Esophagus muscularis mucosa (tissue), 4 donors: ENCODE results near the gene AADACL2. TPM values are rescaled to one million over a fixed set of nuclear protein-coding genes. Genes with fewer than 3 reads are reported as not detected.
"Not testable (repeated sequence)": the region's sequence is repeated elsewhere in the genome, so short reads cannot be mapped to it uniquely, and the experiment has no call there.

ENCODE experiments used
- DNase-seq: peaks from one replicate; pipeline ENCODE4 v3.0.0-alpha.2; 2017; ENCODE audit errors: extremely low spot score
- H3K27ac ChIP-seq, 4 donors: fragments of 200-600 bp; sonication (generic); replicated peaks in 1 of 4; 1 replicate in 3 of 4; 2 replicates in 1 of 4; pipeline ENCODE4 v1.5.1; 2016 to 2019; ENCODE audit warnings: mild to moderate bottlenecking in 1 of 4
- H3K27me3 ChIP-seq, 4 donors: fragments of 200-600 bp; sonication (generic); one replicate each; pipeline versions ENCODE4 v1.5.1 to v1.6.0; 2016 to 2019
- H3K36me3 ChIP-seq, 4 donors: fragments of 200-600 bp; sonication (generic); one replicate each; pipeline ENCODE4 v1.5.1; 2016 to 2019
- H3K4me1 ChIP-seq, 4 donors: fragments of 200-600 bp; sonication (generic); one replicate each; pipeline ENCODE4 v1.5.1; 2016 to 2019
- H3K4me3 ChIP-seq, 4 donors: fragments of 200-600 bp; sonication (generic); 1 replicate in 2 of 4; 2 replicates in 2 of 4; pipeline ENCODE4 v1.5.1; 2016 to 2019; ENCODE audit warnings: mild to moderate bottlenecking in 4 of 4, moderate library complexity in 1 of 4
- H3K9me3 ChIP-seq, 4 donors: fragments of 200-600 bp; sonication (generic); 1 replicate in 3 of 4; 2 replicates in 1 of 4; pipeline ENCODE4 v1.5.1; 2016 to 2019
- CTCF ChIP-seq, 3 experiments: fragments of 200-600 bp in 2 of 3; fragments of 450-650 bp in 1 of 3; sonication (generic) in 2 of 3; IDR thresholded peaks; one replicate each; pipeline ENCODE4 v1.5.1; 2017 to 2019; ENCODE audit warnings: antibody characterized with exemption in 3 of 3, mild to moderate bottlenecking in 2 of 3, moderate library complexity in 1 of 3
- EP300 ChIP-seq: sonication (generic); formaldehyde crosslinking; IDR thresholded peaks from one replicate; pipeline ENCODE4 v1.6.1; 2017; ENCODE audit warnings: antibody characterized with exemption
- POLR2A ChIP-seq: fragments of 450-650 bp; IDR thresholded peaks from one replicate; pipeline ENCODE4 v1.6.1; 2017; ENCODE audit warnings: antibody characterized with exemption, moderate library complexity, mild to moderate bottlenecking, low read depth
- POLR2AphosphoS5 ChIP-seq, 2 donors: sonication (generic); formaldehyde crosslinking; IDR thresholded peaks; one replicate each; pipeline ENCODE4 v1.6.1; 2017; ENCODE audit warnings: antibody characterized with exemption in 2 of 2
- WGBS: methylation state at CpG from one replicate; pipeline ENCODE4 v1.1.5; 2018; 5-methylcytosine and 5-hydroxymethylcytosine counted together
- intact Hi-C: fragments of 100-400 bp; cut with DNase I; formaldehyde crosslinking; loops from one replicate; pipeline ENCODE4 v1.15.1; 2023
- total RNA-seq, 4 donors: library from RNA; depleted of rRNA; stranded (reverse); fragments of >200 nt; gene quantifications; one replicate each; pipeline versions ENCODE4 v1.1.0 to v1.2.1, GENCODE V29; 2016

AADACL2 gene
- total RNA-seq, 4 donors from 2014 or later: 0.17 to 0.33 (median 0.26) TPM; not detected in 1

GRCh38 chr3:151777880-151778279 is 44.2 kb downstream of the AADACL2 start:
- intact Hi-C loops: no loop called here
- Histone ChIP-seq H3K4me1 (no peaks in the 10 kb centered on the region), H3K9me3 (no peaks in the 10 kb centered on the region), H3K27ac (no peak overlapping the region), H3K36me3 (no peaks in the 10 kb centered on the region), H3K27me3 (no peaks in the 10 kb centered on the region), H3K4me3 (no peak overlapping the region)
- TF ChIP-seq POLR2AphosphoS5 (IDR thresholded peaks at IDR 0.05) (no peak), CTCF (IDR thresholded peaks at IDR 0.05) (no peak), EP300 (no peak)
- WGBS: 89% methylated on average over 2 of the region's 2 CpGs
- DNase-seq: no peak

- Histone ChIP-seq H3K36me3 (no peaks in the 10 kb centered on the region), H3K27me3 (no peaks in the 10 kb centered on the region), H3K4me1 (no peaks in the 10 kb centered on the region), H3K9me3 (no peaks in the 10 kb centered on the region), H3K4me3 (no peak overlapping the region), H3K27ac (no peak overlapping the region)
- intact Hi-C loops: no loop called here
- TF ChIP-seq POLR2AphosphoS5 (IDR thresholded peaks at IDR 0.05): no peak
- TF ChIP-seq POLR2A: no peak
- no peak for TF ChIP-seq EP300
- no peak for TF ChIP-seq CTCF (IDR thresholded peaks at IDR 0.05)
- no peak for DNase-seq
Observed at GRCh38 chr3:151787626-151788025, 53.9 kb downstream of the AADACL2 start.

- no peaks in the 10 kb centered on the region for H3K4me1 ChIP-seq
- H3K27me3 ChIP-seq: no peaks in the 10 kb centered on the region
- intact Hi-C loops: no loop called here
- no peaks in the 10 kb centered on the region for H3K9me3 ChIP-seq
- H3K36me3 ChIP-seq: no peaks in the 10 kb centered on the region
- no peak overlapping the region for H3K4me3 ChIP-seq
- WGBS: 73% methylated on average over 2 of the region's 2 CpGs
- DNase-seq: no peak
- TF ChIP-seq POLR2AphosphoS5 (IDR thresholded peaks at IDR 0.05) (no peak), EP300 (no peak), CTCF (IDR thresholded peaks at IDR 0.05) (no peak), POLR2A (no peak)
- H3K27ac ChIP-seq: no peak overlapping the region
Observed at GRCh38 chr3:151788401-151788800, 54.7 kb downstream of the AADACL2 start.

- Histone ChIP-seq H3K9me3 (no peaks in the 10 kb centered on the region), H3K36me3 (no peaks in the 10 kb centered on the region), H3K27me3 (no peaks in the 10 kb centered on the region), H3K27ac (no peak overlapping the region), H3K4me3 (no peak overlapping the region), H3K4me1 (no peaks in the 10 kb centered on the region)
- 82% methylated on average over 1 of the region's 1 CpG for WGBS
- DNase-seq: no peak
- TF ChIP-seq EP300 (no peak), POLR2AphosphoS5 (IDR thresholded peaks at IDR 0.05) (no peak), POLR2A (no peak), CTCF (IDR thresholded peaks at IDR 0.05) (no peak)
- intact Hi-C loops: no loop called here
Observed at GRCh38 chr3:151789853-151790463, 56.2 kb downstream of the AADACL2 start.

- H3K36me3 ChIP-seq, intact Hi-C loops, H3K4me1 ChIP-seq, H3K4me3 ChIP-seq, DNase-seq, H3K27me3 ChIP-seq, H3K9me3 ChIP-seq, H3K27ac ChIP-seq: not testable (repeated sequence)
- 100% methylated on average over 2 of the region's 2 CpGs for WGBS
Observed at GRCh38 chr3:151790763-151791162, 57.0 kb downstream of the AADACL2 start.
